Osteoblast (primary cell): Measurements from ENCODE around the gene MCRIP2. TPM values are rescaled to one million over a fixed set of nuclear protein-coding genes. Genes with fewer than 3 reads are reported as not detected.

Source experiments
- DNase-seq: peaks from one replicate; pipeline ENCODE4 v3.0.0; 2011; ENCODE audit warnings: low spot score, mixed read lengths; ENCODE audit not compliant: insufficient read length; ENCODE audit errors: missing footprints
- H2AFZ ChIP-seq: 2 replicates; pipeline ENCODE4 v1.6.0; 2011; ENCODE audit warnings: mild to moderate bottlenecking, low read length
- H3K27ac ChIP-seq: 2 replicates; pipeline ENCODE4 v1.5.1; 2011; ENCODE audit warnings: mild to moderate bottlenecking, low read depth, low read length, moderate library complexity
- H3K27me3 ChIP-seq: 2 replicates; pipeline ENCODE4 v1.6.0; 2012; ENCODE audit warnings: mild to moderate bottlenecking, control low read depth, inconsistent platforms, low read length, moderate library complexity; ENCODE audit not compliant: insufficient read depth
- H3K36me3 ChIP-seq: 2 replicates; pipeline ENCODE4 v1.5.1; 2011; ENCODE audit warnings: mild to moderate bottlenecking, low read length, control low read depth, moderate library complexity; ENCODE audit not compliant: insufficient read depth
- H3K4me1 ChIP-seq: 2 replicates; pipeline ENCODE4 v1.5.1; 2011; ENCODE audit warnings: mild to moderate bottlenecking, low read length, control low read depth, moderate library complexity; ENCODE audit not compliant: insufficient read depth
- H3K4me2 ChIP-seq: 2 replicates; pipeline ENCODE4 v1.6.0; 2011; ENCODE audit warnings: mild to moderate bottlenecking, low read length; ENCODE audit not compliant: insufficient read depth
- H3K4me3 ChIP-seq: fragments of 200-600 bp; sonication (generic); 3 replicates; pipeline ENCODE4 v1.5.1; 2012; ENCODE audit warnings: mild to moderate bottlenecking, low read length, inconsistent platforms; ENCODE audit not compliant: insufficient read depth
- H3K79me2 ChIP-seq: 2 replicates; pipeline ENCODE4 v1.6.0; 2012; ENCODE audit warnings: mild to moderate bottlenecking, low read length, control low read depth, inconsistent platforms; ENCODE audit not compliant: insufficient read depth
- H3K9me3 ChIP-seq: 2 replicates; pipeline ENCODE4 v1.5.1; 2011; ENCODE audit warnings: low read depth, low read length, control low read depth
- H4K20me1 ChIP-seq: 2 replicates; pipeline ENCODE4 v1.6.0; 2012; ENCODE audit warnings: mild to moderate bottlenecking, low read length, control low read depth; ENCODE audit not compliant: insufficient read depth
- CTCF ChIP-seq: IDR thresholded peaks from 2 replicates; pipeline ENCODE4 v1.5.1; 2011; ENCODE audit warnings: mild to moderate bottlenecking, low read depth, low read length, moderate library complexity; ENCODE audit errors: extremely low read depth
- total RNA-seq: library from RNA; depleted of rRNA; stranded (reverse); fragments of >200 nt; gene quantifications from 2 replicates; pipeline ENCODE4 v1.2.3, GENCODE V29; 2012

MCRIP2 gene
- total RNA-seq, 1 donor: 20.3 TPM

GRCh38 chr16:692356-693108 is 50.9 kb downstream of the MCRIP2 start:
- Histone ChIP-seq H3K36me3 (peaks cover under 1% of the 10 kb centered on the region), H3K27ac (no peak overlapping the region), H3K4me2 (no peak overlapping the region), H3K4me3 (no peak overlapping the region), H3K79me2 (peaks cover 15% of the 10 kb centered on the region), H2AFZ (no peak overlapping the region), H3K27me3 (peaks cover 43% of the 10 kb centered on the region), H3K9me3 (no peaks in the 10 kb centered on the region), H4K20me1 (peaks cover 5% of the 10 kb centered on the region), H3K4me1 (peaks cover 6% of the 10 kb centered on the region)
- DNase-seq: no peak
- no peak for TF ChIP-seq CTCF

- no peak overlapping the region for H3K27ac ChIP-seq
- no peaks in the 10 kb centered on the region for H3K36me3 ChIP-seq
- H2AFZ ChIP-seq: no peak overlapping the region
- no peak for DNase-seq
- H3K79me2 ChIP-seq: peaks cover 15% of the 10 kb centered on the region
- no peak overlapping the region for H3K4me3 ChIP-seq
- no peaks in the 10 kb centered on the region for H3K9me3 ChIP-seq
- H3K4me2 ChIP-seq: no peak overlapping the region
- H3K27me3 ChIP-seq: peaks cover 43% of the 10 kb centered on the region
- TF ChIP-seq CTCF: no peak
- H3K4me1 ChIP-seq: peaks cover 6% of the 10 kb centered on the region
- H4K20me1 ChIP-seq: peaks cover 5% of the 10 kb centered on the region
Observed at GRCh38 chr16:693364-693763, 51.7 kb downstream of the MCRIP2 start.

- no peak overlapping the region for H2AFZ ChIP-seq
- no peaks in the 10 kb centered on the region for H3K36me3 ChIP-seq
- no peak overlapping the region for H3K27ac ChIP-seq
- no peaks in the 10 kb centered on the region for H3K9me3 ChIP-seq
- no peak overlapping the region for H3K4me3 ChIP-seq
- no peak for DNase-seq
- H3K27me3 ChIP-seq: peaks cover 43% of the 10 kb centered on the region
- peaks cover 6% of the 10 kb centered on the region for H3K4me1 ChIP-seq
- peaks cover 5% of the 10 kb centered on the region for H4K20me1 ChIP-seq
- H3K4me2 ChIP-seq: no peak overlapping the region
- peaks cover 12% of the 10 kb centered on the region for H3K79me2 ChIP-seq
- TF ChIP-seq CTCF: no peak
Observed at GRCh38 chr16:693766-694165, 52.1 kb downstream of the MCRIP2 start.

GRCh38 chr16:694187-694862 is 52.7 kb downstream of the MCRIP2 start:
- H3K27ac ChIP-seq: no peak overlapping the region
- peaks cover 7% of the 10 kb centered on the region for H3K79me2 ChIP-seq
- no peaks in the 10 kb centered on the region for H3K36me3 ChIP-seq
- H3K4me2 ChIP-seq: no peak overlapping the region
- TF ChIP-seq CTCF: no peak
- H3K4me3 ChIP-seq: no peak overlapping the region
- peaks cover 48% of the 10 kb centered on the region for H3K27me3 ChIP-seq
- H3K9me3 ChIP-seq: no peaks in the 10 kb centered on the region
- peaks cover 5% of the 10 kb centered on the region for H4K20me1 ChIP-seq
- H2AFZ ChIP-seq: no peak overlapping the region
- no peak for DNase-seq
- peaks cover 6% of the 10 kb centered on the region for H3K4me1 ChIP-seq
